Hepatocyte (in vitro differentiated cells): ENCODE data around the gene ALOX15. TPM values are rescaled to one million over a fixed set of nuclear protein-coding genes. Genes with fewer than 3 reads are reported as not detected.
"Not testable (repeated sequence)": the region's sequence is repeated elsewhere in the genome, so short reads cannot be mapped to it uniquely, and the experiment has no call there.

Experiments used
- DNase-seq: peaks from one replicate; pipeline ENCODE4 v3.0.0-alpha.2; 2016; ENCODE audit warnings: low spot score
- H2AFZ ChIP-seq: fragments of 200-600 bp; sonication (generic); 2 replicates; pipeline ENCODE4 v1.6.0; 2016; ENCODE audit warnings: antibody characterized with exemption, mild to moderate bottlenecking
- H3K27ac ChIP-seq: fragments of 200-600 bp; sonication (generic); 2 replicates; pipeline ENCODE4 v1.5.1; 2016; ENCODE audit warnings: mild to moderate bottlenecking
- H3K27me3 ChIP-seq: fragments of 200-600 bp; sonication (generic); 2 replicates; pipeline ENCODE4 v1.6.1; 2016
- H3K36me3 ChIP-seq: fragments of 200-600 bp; sonication (generic); replicated peaks from 2 replicates; pipeline ENCODE4 v1.5.1; 2016; ENCODE audit warnings: low read depth; ENCODE audit not compliant: insufficient read depth
- H3K4me1 ChIP-seq: fragments of 200-600 bp; sonication (generic); 2 replicates; pipeline ENCODE4 v1.5.1; 2016; ENCODE audit warnings: mild to moderate bottlenecking, moderate library complexity; ENCODE audit not compliant: insufficient read depth
- H3K4me2 ChIP-seq: fragments of 200-600 bp; sonication (generic); 2 replicates; pipeline ENCODE4 v1.6.0; 2016
- H3K4me3 ChIP-seq: fragments of 200-600 bp; sonication (generic); 2 replicates; pipeline ENCODE4 v1.5.1; 2016; ENCODE audit warnings: mild to moderate bottlenecking
- H3K79me2 ChIP-seq: fragments of 200-600 bp; sonication (generic); 2 replicates; pipeline ENCODE4 v1.6.0; 2017; ENCODE audit warnings: mild to moderate bottlenecking
- H3K9me2 ChIP-seq: fragments of 200-600 bp; sonication (generic); replicated peaks from 2 replicates; pipeline ENCODE4 v1.6.0; 2017; ENCODE audit warnings: mild to moderate bottlenecking; ENCODE audit not compliant: insufficient read depth
- H3K9me3 ChIP-seq: fragments of 200-600 bp; sonication (generic); 2 replicates; pipeline ENCODE4 v1.5.1; 2016; ENCODE audit warnings: low read depth, mild to moderate bottlenecking
- H4K20me1 ChIP-seq: fragments of 200-600 bp; sonication (generic); 2 replicates; pipeline ENCODE4 v1.6.0; 2016; ENCODE audit warnings: mild to moderate bottlenecking; ENCODE audit not compliant: insufficient read depth, poor library complexity, severe bottlenecking
- CTCF ChIP-seq: fragments of 200-600 bp; sonication (generic); IDR thresholded peaks from 2 replicates; pipeline ENCODE4 v1.5.1; 2016; ENCODE audit warnings: antibody characterized with exemption, mild to moderate bottlenecking; ENCODE audit not compliant: poor library complexity
- EZH2 ChIP-seq: fragments of 200-600 bp; sonication (generic); IDR thresholded peaks from 2 replicates; pipeline ENCODE4 v1.6.1; 2016; ENCODE audit warnings: antibody characterized with exemption, mild to moderate bottlenecking, borderline replicate concordance
- EZH2phosphoT487 ChIP-seq: fragments of 200-600 bp; sonication (generic); IDR thresholded peaks from one replicate; pipeline ENCODE4 v1.6.1; 2018; ENCODE audit warnings: antibody characterized with exemption, mild to moderate bottlenecking, low read depth, moderate library complexity; ENCODE audit not compliant: unreplicated experiment, severe bottlenecking
- WGBS: methylation state at CpG from one replicate; pipeline ENCODE4 v1.1.6; 2016; ENCODE audit warnings: low lambda C conversion rate; ENCODE audit errors: missing lambda C conversion rate; 5-methylcytosine and 5-hydroxymethylcytosine counted together
- polyA plus RNA-seq: library from polyadenylated mRNA; unstranded; fragments of >200 nt; fragmentation: Nextera tagmentation; extraction: Ambion mirVana; gene quantifications from 2 replicates; pipeline ENCODE4 v1.2.1, GENCODE V29; 2016
- total RNA-seq: library from RNA; depleted of rRNA; stranded (reverse); fragments of >200 nt; gene quantifications from 2 replicates; pipeline ENCODE4 v1.2.3, GENCODE V29; 2014

The ALOX15 gene
- total and polyA plus RNA-seq, 2 experiments from 2014 or later: 2.1 to 5.5 TPM

DNA sequence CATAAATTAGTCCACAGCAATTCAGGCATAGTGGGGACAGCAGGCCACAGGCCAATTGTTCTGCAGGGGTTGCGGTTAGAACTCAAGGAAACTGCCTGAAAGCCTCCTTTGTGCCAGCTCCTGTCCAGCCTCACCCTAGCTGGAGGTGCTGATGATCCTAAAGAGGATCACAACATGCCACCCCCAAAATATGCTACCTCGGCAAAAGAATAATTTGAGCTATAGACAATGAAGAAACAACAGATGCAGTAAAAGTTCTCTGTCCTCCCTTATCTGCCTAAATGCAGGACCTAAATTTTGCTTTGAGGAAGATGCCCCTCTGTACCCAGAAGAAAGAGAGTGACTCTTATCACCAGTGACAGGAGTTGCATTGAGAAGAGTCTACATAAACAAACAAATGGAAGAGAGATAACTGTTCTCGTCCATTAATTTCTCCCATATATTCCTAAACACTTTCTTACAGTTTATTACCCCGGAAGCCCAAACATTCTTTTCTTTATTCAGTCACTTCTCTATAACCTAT lies 14.7 kb downstream of the ALOX15 start:
- Histone ChIP-seq H3K27ac (no peak overlapping the region), H3K4me1 (peaks cover 12% of the 10 kb centered on the region), H3K36me3 (no peaks in the 10 kb centered on the region), H2AFZ (no peak overlapping the region), H3K4me3 (no peak overlapping the region), H3K79me2 (no peaks in the 10 kb centered on the region), H3K4me2 (no peak overlapping the region), H3K9me3 (no peaks in the 10 kb centered on the region), H3K9me2 (no peaks in the 10 kb centered on the region), H3K27me3 (no peaks in the 10 kb centered on the region), H4K20me1 (no peaks in the 10 kb centered on the region)
- 65% methylated on average over 4 of the region's 4 CpGs for WGBS
- no peak for DNase-seq
- TF ChIP-seq EZH2 (no peak), EZH2phosphoT487 (no peak), CTCF (no peak)

- peak; percentile 67 for DNase-seq
- Histone ChIP-seq H3K27ac (peak overlapping the region; percentile 51), H3K9me2 (no peaks in the 10 kb centered on the region), H2AFZ (no peak overlapping the region), H3K4me1 (peaks cover 12% of the 10 kb centered on the region), H3K4me2 (peak overlapping the region; percentile 51), H3K36me3 (no peaks in the 10 kb centered on the region), H3K9me3 (no peaks in the 10 kb centered on the region), H3K79me2 (no peaks in the 10 kb centered on the region), H4K20me1 (no peaks in the 10 kb centered on the region), H3K4me3 (no peak overlapping the region), H3K27me3 (no peaks in the 10 kb centered on the region)
- TF ChIP-seq EZH2 (no peak), EZH2phosphoT487 (no peak), CTCF (no peak)
- 63% methylated on average over 12 of the region's 12 CpGs for WGBS
Measured at GRCh38 chr17:4625181-4625617, 16.3 kb downstream of the ALOX15 start.

GRCh38 chr17:4624451-4624911 lies 17.0 kb downstream of the ALOX15 start:
- H3K27me3 ChIP-seq, H3K36me3 ChIP-seq, H4K20me1 ChIP-seq, H3K4me3 ChIP-seq, DNase-seq, H3K9me3 ChIP-seq, H3K9me2 ChIP-seq, H3K79me2 ChIP-seq, H2AFZ ChIP-seq: not testable (repeated sequence)
- peak overlapping the region; percentile 7 for H3K4me2 ChIP-seq
- peaks cover 12% of the 10 kb centered on the region for H3K4me1 ChIP-seq
- 62% methylated on average over 3 of the region's 3 CpGs for WGBS
- H3K27ac ChIP-seq: peak overlapping the region; percentile 56

DNA sequence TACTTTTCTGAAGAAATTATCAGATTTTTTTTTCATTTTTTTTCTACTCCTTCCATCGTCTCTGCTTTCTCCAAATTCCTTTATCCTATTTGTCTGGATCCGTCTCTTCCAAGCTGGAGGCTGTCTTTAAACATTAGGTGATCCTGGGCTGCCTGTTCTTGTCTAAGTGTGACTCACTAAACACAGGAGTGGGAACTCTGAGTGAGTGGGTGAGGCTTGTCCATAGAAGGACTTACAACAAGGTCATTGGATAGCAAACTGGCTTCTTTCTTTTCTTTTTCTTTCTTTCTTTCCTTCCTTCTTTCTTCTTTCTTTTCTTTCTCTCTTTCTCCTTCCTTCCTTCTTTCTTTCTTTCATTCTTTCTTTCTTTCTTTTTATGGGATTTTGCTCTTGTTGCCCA lies 18.2 kb downstream of the ALOX15 start:
- Histone ChIP-seq H3K4me1 (peaks cover 12% of the 10 kb centered on the region), H4K20me1 (no peaks in the 10 kb centered on the region), H3K4me3 (no peak overlapping the region), H3K79me2 (no peaks in the 10 kb centered on the region), H3K27ac (peak overlapping the region; percentile 56), H2AFZ (no peak overlapping the region), H3K9me3 (no peaks in the 10 kb centered on the region), H3K4me2 (no peak overlapping the region), H3K9me2 (no peaks in the 10 kb centered on the region), H3K27me3 (no peaks in the 10 kb centered on the region), H3K36me3 (no peaks in the 10 kb centered on the region)
- TF ChIP-seq EZH2phosphoT487 (no peak), CTCF (no peak), EZH2 (no peak)
- WGBS: 63% methylated on average over 2 of the region's 2 CpGs
- peak; percentile 64 for DNase-seq
